Activated T-helper 2 cell treated with anti-CD3 and anti-CD28 coated beads, Interferon-gamma antibody, Interleukin-2, Interleukin-4, amounts not matched to agents 10 μg/mL and 5 μg/mL and 100 μg/mL, durations not matched to agents 14 hours and 24 hours and 36 hours (primary cell): ENCODE measurements around the gene TXNDC5. TPM values are rescaled to one million over a fixed set of nuclear protein-coding genes. Genes with fewer than 3 reads are reported as not detected.

ENCODE experiments used
- DNase-seq: peaks from one replicate; pipeline ENCODE4 v3.0.0; 2021; ENCODE audit warnings: low spot score
- H3K27ac Mint-ChIP-seq: one replicate; pipeline ENCODE4 v1.8.0; 2021; ENCODE audit warnings: mixed read lengths
- H3K27me3 Mint-ChIP-seq: one replicate; pipeline ENCODE4 v1.8.0; 2021; ENCODE audit warnings: low read depth, mixed read lengths
- H3K36me3 Mint-ChIP-seq: one replicate; pipeline ENCODE4 v1.8.0; 2021; ENCODE audit warnings: low read depth, mixed read lengths
- H3K4me1 Mint-ChIP-seq: one replicate; pipeline ENCODE4 v1.8.0; 2021; ENCODE audit warnings: low read depth, mixed read lengths
- H3K4me3 Mint-ChIP-seq: one replicate; pipeline ENCODE4 v1.8.0; 2021; ENCODE audit warnings: low read depth, mild to moderate bottlenecking, moderate library complexity, mixed read lengths
- H3K9me3 Mint-ChIP-seq: one replicate; pipeline ENCODE4 v1.8.0; 2021; ENCODE audit warnings: mixed read lengths
- intact Hi-C: fragments of 100-400 bp; cut with micrococcal nuclease; formaldehyde crosslinking; loops from one replicate; pipeline ENCODE4 v1.15.1; 2023
- total RNA-seq: library from RNA; stranded (reverse); gene quantifications from 2 replicates; pipeline ENCODE4 v1.2.3, GENCODE V29; 2022

TXNDC5 gene
- total RNA-seq, 1 donor from 2014 or later, result 113 TPM

GRCh38 chr6:7887278-7887991 lies 23.2 kb downstream of the TXNDC5 start:
- DNase-seq, result no peak
- no peaks in the 10 kb centered on the region for H3K4me1 Mint-ChIP-seq
- intact Hi-C loops, result no loop called here
- peaks cover 90% of the 10 kb centered on the region for H3K36me3 Mint-ChIP-seq
- H3K27me3 Mint-ChIP-seq, result no peaks in the 10 kb centered on the region
- H3K27ac Mint-ChIP-seq, result no peak overlapping the region
- no peak overlapping the region for H3K4me3 Mint-ChIP-seq
- no peaks in the 10 kb centered on the region for H3K9me3 Mint-ChIP-seq

DNA sequence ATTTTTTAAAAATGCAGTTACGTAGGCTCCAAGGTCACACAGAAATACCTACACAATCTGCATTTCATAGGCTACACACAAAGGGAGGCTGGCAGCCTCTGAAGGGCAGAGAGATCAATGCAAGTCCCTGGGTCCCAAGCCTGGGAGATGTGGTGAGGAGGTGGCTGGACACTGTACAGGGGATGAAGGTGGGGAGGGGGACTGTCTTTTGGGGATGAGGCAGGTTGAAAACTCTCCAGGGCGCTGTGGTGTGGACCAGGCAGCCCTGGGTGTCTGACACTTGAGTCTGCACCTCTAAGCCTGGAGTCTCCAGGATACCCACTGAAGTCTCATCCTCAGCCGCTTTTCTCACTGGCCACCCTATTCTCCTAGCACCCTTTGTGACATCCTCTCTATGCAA lies 24.5 kb downstream of the TXNDC5 start:
- DNase-seq, result no peak

DNA sequence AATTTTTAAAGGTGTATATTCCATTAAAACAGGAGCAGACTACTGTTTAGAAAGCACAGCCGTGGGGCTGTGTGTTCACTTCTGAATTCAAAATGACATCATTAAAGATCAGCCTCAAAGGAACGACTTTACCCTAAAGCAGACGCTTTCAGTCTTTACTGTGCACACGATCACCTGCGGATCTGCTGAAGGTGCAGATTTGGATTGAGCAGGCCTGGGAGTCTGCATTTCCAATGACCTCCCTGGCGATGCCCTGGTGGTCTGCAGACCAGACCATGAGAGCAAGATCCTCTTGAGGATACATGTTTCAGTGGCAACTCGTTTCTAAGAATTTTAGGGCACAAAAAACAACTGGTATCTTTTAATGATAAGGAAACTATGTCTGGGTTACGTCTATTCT lies 27.2 kb downstream of the TXNDC5 start:
- Mint-ChIP-seq H3K27ac (no peak overlapping the region), H3K36me3 (peaks cover 76% of the 10 kb centered on the region), H3K4me1 (no peaks in the 10 kb centered on the region), H3K9me3 (no peaks in the 10 kb centered on the region), H3K4me3 (no peak overlapping the region), H3K27me3 (no peaks in the 10 kb centered on the region)
- DNase-seq, result no peak
- intact Hi-C loops, result no loop called here

More for the DNA sequence above, 24.5 kb downstream of the TXNDC5 start:
- no peaks in the 10 kb centered on the region for H3K4me1 Mint-ChIP-seq
- H3K27ac Mint-ChIP-seq, result no peak overlapping the region
- H3K4me3 Mint-ChIP-seq, result no peak overlapping the region
- H3K27me3 Mint-ChIP-seq, result no peaks in the 10 kb centered on the region
- intact Hi-C loops, result no loop called here
- H3K36me3 Mint-ChIP-seq, result peaks cover 85% of the 10 kb centered on the region
- H3K9me3 Mint-ChIP-seq, result no peaks in the 10 kb centered on the region

DNA sequence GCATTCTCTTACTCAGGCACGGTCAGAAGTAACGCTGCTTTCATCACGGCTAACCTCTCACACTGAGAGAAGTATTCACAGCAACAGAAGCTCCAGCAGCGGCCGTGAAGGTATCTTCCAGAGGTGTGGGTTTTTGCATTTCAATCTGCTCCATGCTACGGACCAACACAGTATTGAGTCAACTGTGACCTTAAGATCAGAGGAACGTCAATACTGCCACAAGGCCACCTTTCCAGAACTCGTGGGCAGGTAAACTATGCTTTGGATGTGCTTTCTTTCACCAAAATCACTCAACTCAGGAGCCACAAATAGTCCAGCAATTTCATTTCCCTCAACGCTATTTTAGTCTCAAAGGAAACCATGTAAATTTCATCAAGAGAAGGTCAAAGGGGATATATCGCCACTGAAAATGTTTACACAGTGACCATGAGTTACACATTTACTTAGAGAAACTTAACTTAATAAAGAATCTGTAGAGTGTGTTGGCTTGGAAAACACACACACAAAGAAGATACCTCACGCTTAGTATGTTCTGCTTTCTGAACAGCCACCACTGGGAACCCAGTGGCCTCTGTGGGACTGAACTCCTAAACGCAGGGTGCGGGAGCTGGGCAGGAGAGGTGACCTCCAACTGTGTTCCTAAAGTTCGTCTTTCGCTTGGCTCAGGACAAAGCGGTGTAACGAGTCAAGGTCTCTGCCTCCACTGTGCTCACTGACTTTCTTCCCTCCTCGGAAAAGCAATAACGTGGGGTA lies 27.9 kb downstream of the TXNDC5 start:
- H3K27me3 Mint-ChIP-seq, result no peaks in the 10 kb centered on the region
- peaks cover 71% of the 10 kb centered on the region for H3K36me3 Mint-ChIP-seq
- H3K9me3 Mint-ChIP-seq, result no peaks in the 10 kb centered on the region
- H3K4me3 Mint-ChIP-seq, result no peak overlapping the region
- intact Hi-C loops, result no loop called here
- DNase-seq, result no peak
- H3K27ac Mint-ChIP-seq, result no peak overlapping the region
- H3K4me1 Mint-ChIP-seq, result no peaks in the 10 kb centered on the region

DNA sequence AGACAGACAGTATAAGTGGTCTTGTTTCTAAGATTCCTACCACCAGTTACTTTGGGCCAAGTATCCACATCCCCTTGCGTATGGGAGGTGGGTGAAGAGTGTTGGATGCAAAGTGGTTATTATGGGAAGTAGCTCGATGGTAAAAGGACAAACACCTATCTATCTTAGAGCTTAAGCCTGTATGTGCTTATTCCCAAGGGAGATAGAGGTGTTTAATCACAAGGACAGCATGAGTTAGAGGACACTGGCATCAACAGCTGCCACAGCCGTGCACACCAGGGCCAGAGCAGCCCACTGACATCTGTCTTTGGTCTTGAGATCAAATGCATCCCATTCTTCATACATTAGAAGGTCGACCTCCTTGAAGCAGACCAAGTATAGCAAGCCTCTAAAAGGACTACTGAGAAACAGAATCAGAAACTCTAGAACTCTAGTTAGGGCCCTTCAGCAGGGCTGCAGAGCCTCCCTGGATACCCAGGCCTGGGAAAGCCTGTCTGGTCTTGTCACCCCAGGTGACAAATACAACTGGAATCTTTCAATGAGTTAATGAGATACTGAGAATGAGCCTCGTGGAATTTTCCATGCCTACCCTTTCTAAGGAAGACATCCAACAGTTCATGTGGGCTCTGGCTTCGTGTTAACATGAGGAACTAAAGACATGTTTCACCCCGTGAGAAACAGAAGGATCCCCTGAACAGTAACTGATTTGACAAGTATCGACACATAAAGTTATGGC lies 28.7 kb downstream of the TXNDC5 start:
- Mint-ChIP-seq H3K27ac (no peak overlapping the region), H3K4me1 (no peaks in the 10 kb centered on the region), H3K27me3 (no peaks in the 10 kb centered on the region), H3K4me3 (no peak overlapping the region), H3K36me3 (peaks cover 65% of the 10 kb centered on the region), H3K9me3 (no peaks in the 10 kb centered on the region)
- DNase-seq, result no peak
- intact Hi-C loops, result no loop called here

- Mint-ChIP-seq H3K4me3 (no peak overlapping the region), H3K27ac (no peak overlapping the region), H3K27me3 (no peaks in the 10 kb centered on the region), H3K4me1 (no peaks in the 10 kb centered on the region), H3K9me3 (no peaks in the 10 kb centered on the region), H3K36me3 (peaks cover 54% of the 10 kb centered on the region)
- intact Hi-C loops, result no loop called here
- no peak for DNase-seq
These were observed 29.9 kb downstream of the TXNDC5 start for GRCh38 chr6:7880718-7881107.

- no peak for DNase-seq
- intact Hi-C loops, result no loop called here
- H3K27ac Mint-ChIP-seq, result no peak overlapping the region
- no peaks in the 10 kb centered on the region for H3K9me3 Mint-ChIP-seq
- H3K27me3 Mint-ChIP-seq, result no peaks in the 10 kb centered on the region
- no peak overlapping the region for H3K4me3 Mint-ChIP-seq
- peaks cover 48% of the 10 kb centered on the region for H3K36me3 Mint-ChIP-seq
- no peaks in the 10 kb centered on the region for H3K4me1 Mint-ChIP-seq
These were observed 30.4 kb downstream of the TXNDC5 start for GRCh38 chr6:7879980-7880717.

DNA sequence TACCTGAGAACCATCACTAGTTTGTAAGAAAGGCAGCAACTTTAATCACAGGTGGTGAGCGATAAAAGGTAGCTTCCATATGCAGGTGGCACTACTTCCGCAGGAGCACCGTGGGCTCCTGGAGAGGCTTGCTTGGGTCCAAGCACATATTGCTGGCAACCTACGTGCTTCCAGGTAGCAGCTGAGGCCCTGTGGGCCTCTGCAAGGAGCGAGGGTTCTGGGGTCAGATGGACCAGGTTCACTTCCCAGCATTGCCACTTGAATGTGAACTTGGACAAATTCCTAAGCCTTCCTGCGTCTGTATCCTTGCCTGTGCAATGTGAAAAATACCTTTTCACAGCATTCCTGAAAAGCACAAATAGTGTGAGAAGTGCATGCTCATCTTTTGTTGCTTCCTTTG lies 31.0 kb downstream of the TXNDC5 start:
- intact Hi-C loops, result no loop called here
- Mint-ChIP-seq H3K36me3 (peaks cover 43% of the 10 kb centered on the region), H3K4me1 (no peaks in the 10 kb centered on the region), H3K9me3 (no peaks in the 10 kb centered on the region), H3K27ac (no peak overlapping the region), H3K27me3 (no peaks in the 10 kb centered on the region), H3K4me3 (no peak overlapping the region)
- no peak for DNase-seq

GRCh38 chr6:7879043-7879442 lies 31.5 kb downstream of the TXNDC5 start:
- DNase-seq, result no peak
- Mint-ChIP-seq H3K36me3 (peaks cover 37% of the 10 kb centered on the region), H3K27me3 (no peaks in the 10 kb centered on the region), H3K9me3 (no peaks in the 10 kb centered on the region), H3K4me3 (no peak overlapping the region), H3K4me1 (no peaks in the 10 kb centered on the region), H3K27ac (no peak overlapping the region)
- intact Hi-C loops, result no loop called here

- Mint-ChIP-seq H3K36me3 (peaks cover 32% of the 10 kb centered on the region), H3K9me3 (no peaks in the 10 kb centered on the region), H3K27me3 (no peaks in the 10 kb centered on the region), H3K4me3 (no peak overlapping the region), H3K27ac (no peak overlapping the region), H3K4me1 (no peaks in the 10 kb centered on the region)
- intact Hi-C loops, result no loop called here
- no peak for DNase-seq
These were observed 32.1 kb downstream of the TXNDC5 start for GRCh38 chr6:7878401-7878964.

- H3K4me3 Mint-ChIP-seq, result no peak overlapping the region
- no peak for DNase-seq
- H3K36me3 Mint-ChIP-seq, result no peaks in the 10 kb centered on the region
- peaks cover 3% of the 10 kb centered on the region for H3K9me3 Mint-ChIP-seq
- H3K27me3 Mint-ChIP-seq, result no peaks in the 10 kb centered on the region
- no peak overlapping the region for H3K27ac Mint-ChIP-seq
- intact Hi-C loops, result no loop called here
- H3K4me1 Mint-ChIP-seq, result no peaks in the 10 kb centered on the region
These were observed 41.7 kb downstream of the TXNDC5 start for GRCh38 chr6:7868926-7869325.

GRCh38 chr6:7866526-7866925 lies 44.1 kb downstream of the TXNDC5 start:
- no peak for DNase-seq
- Mint-ChIP-seq H3K27ac (no peak overlapping the region), H3K4me3 (no peak overlapping the region), H3K36me3 (no peaks in the 10 kb centered on the region), H3K4me1 (no peaks in the 10 kb centered on the region), H3K27me3 (no peaks in the 10 kb centered on the region), H3K9me3 (no peaks in the 10 kb centered on the region)
- intact Hi-C loops, result no loop called here
